ENCODE measurements around the gene GDA.

- TF ChIP-seq CTCF (IDR thresholded peaks at IDR 0.05) (no peak), POLR2A (IDR thresholded peaks at IDR 0.05) (no peak)
Observed at GRCh38 chr9:72204062-72204461, 54.8 kb downstream of the GDA start.

Measured in esophagus squamous epithelium (tissue), 4 donors.